PC-3 (cell line): ENCODE results near the gene IL1RAPL2. TPM values are rescaled to one million over a fixed set of nuclear protein-coding genes. Genes with fewer than 3 reads are reported as not detected.

Experiments
- ATAC-seq: fragments of 200-7000 bp; cut with Tn5 transposase; 2 replicates; pipeline ENCODE4 v1.9.1; 2020; ENCODE audit warnings: mild to moderate bottlenecking, moderate library complexity
- BruUV-seq: library from RNA; stranded (reverse); fragments of 400-500 nt; replicated peaks from 2 replicates; lab custom pipeline; 2021; lab: Mats Ljungman, UMichigan
- CTCF ChIA-PET: fragments of 300-600 bp; sonication (Branson Sonifier 250); formaldehyde crosslinking; loops from one replicate; lab custom pipeline; 2022; ENCODE audit warnings: antibody characterized with exemption; lab: Charles Lee
- POLR2A ChIA-PET: fragments of 300-600 bp; sonication (Branson Sonifier 250); formaldehyde crosslinking; loops from one replicate; lab custom pipeline; 2022; ENCODE audit warnings: antibody characterized with exemption; ENCODE audit not compliant: unreplicated experiment; lab: Charles Lee
- DNase-seq: peaks from one replicate; pipeline ENCODE4 v3.0.0-alpha.2; 2015
- H2AFZ ChIP-seq: fragments of 300-600 bp; sonication (generic); 2 replicates; pipeline ENCODE4 v1.6.0; 2016; ENCODE audit warnings: antibody characterized with exemption, low read length
- H3F3A ChIP-seq: fragments of 300-600 bp; sonication (generic); one replicate; pipeline ENCODE4 v1.6.0; 2017; ENCODE audit warnings: antibody characterized with exemption, low read length, control low read depth, mild to moderate bottlenecking; ENCODE audit not compliant: unreplicated experiment
- H3K27ac ChIP-seq: fragments of 300-600 bp; sonication (generic); 2 replicates; pipeline ENCODE4 v1.5.1; 2016; ENCODE audit warnings: mild to moderate bottlenecking, low read length
- H3K27me3 ChIP-seq: fragments of 300-600 bp; sonication (generic); 2 replicates; pipeline ENCODE4 v1.6.1; 2016; ENCODE audit warnings: low read length, mixed read lengths
- H3K36me3 ChIP-seq: fragments of 300-600 bp; sonication (generic); 2 replicates; pipeline ENCODE4 v1.6.1; 2016; ENCODE audit warnings: low read depth, mixed run types, low read length, mixed read lengths
- H3K4me1 ChIP-seq: fragments of 300-600 bp; sonication (generic); 2 replicates; pipeline ENCODE4 v1.5.1; 2016; ENCODE audit warnings: low read length; ENCODE audit not compliant: insufficient read depth
- H3K4me2 ChIP-seq: fragments of 300-600 bp; sonication (generic); 2 replicates; pipeline ENCODE4 v1.6.0; 2016; ENCODE audit warnings: low read length
- H3K4me3 ChIP-seq: fragments of 300-600 bp; sonication (generic); 2 replicates; pipeline ENCODE4 v1.5.1; 2016; ENCODE audit warnings: mild to moderate bottlenecking, low read length, mixed read lengths
- H3K79me2 ChIP-seq: fragments of 300-600 bp; sonication (generic); 2 replicates; pipeline ENCODE4 v1.6.1; 2017; ENCODE audit warnings: low read length, mixed read lengths
- H3K9ac ChIP-seq: fragments of 300-600 bp; sonication (generic); 2 replicates; pipeline ENCODE4 v1.6.0; 2016; ENCODE audit warnings: mild to moderate bottlenecking, low read length
- H3K9me2 ChIP-seq: fragments of 300-600 bp; sonication (generic); replicated peaks from 2 replicates; pipeline ENCODE4 v1.6.1; 2016; ENCODE audit warnings: mixed run types, low read length, mixed read lengths
- H3K9me3 ChIP-seq: fragments of 300-600 bp; sonication (generic); 2 replicates; pipeline ENCODE4 v1.6.1; 2016; ENCODE audit warnings: low read length, mixed read lengths
- H4K20me1 ChIP-seq: fragments of 300-600 bp; sonication (generic); 2 replicates; pipeline ENCODE4 v1.6.1; 2016; ENCODE audit warnings: low read length, mixed read lengths
- EZH2 ChIP-seq: fragments of 300-600 bp; sonication (generic); IDR thresholded peaks from one replicate; pipeline ENCODE4 v1.6.1; 2017; ENCODE audit warnings: antibody characterized with exemption, mild to moderate bottlenecking, low read length; ENCODE audit not compliant: unreplicated experiment
- EZH2phosphoT487 ChIP-seq: fragments of 300-600 bp; sonication (generic); IDR thresholded peaks from 2 replicates; pipeline ENCODE4 v1.6.1; 2018; ENCODE audit warnings: mild to moderate bottlenecking, antibody characterized with exemption, low read length, borderline replicate concordance
- intact Hi-C: fragments of 100-400 bp; cut with micrococcal nuclease; formaldehyde crosslinking; loops from 2 replicates; pipeline ENCODE4 v1.9.0; 2023
- total RNA-seq: library from RNA; depleted of rRNA; stranded (reverse); fragments of >200 nt; gene quantifications from 2 replicates; pipeline ENCODE4 v1.2.3, GENCODE V29; 2014
- TF ChIP-seq, protein P1 (sequence below): fragments of 300-600 bp; sonication (generic); conservative IDR thresholded peaks from 2 replicates; pipeline ENCODE4 v1.5.1; 2017; ENCODE audit warnings: antibody characterized with exemption, low read depth, mild to moderate bottlenecking, low read length

Gene IL1RAPL2
- total RNA-seq, 1 experiment from 2014 or later, result 0.62 TPM

DNA sequence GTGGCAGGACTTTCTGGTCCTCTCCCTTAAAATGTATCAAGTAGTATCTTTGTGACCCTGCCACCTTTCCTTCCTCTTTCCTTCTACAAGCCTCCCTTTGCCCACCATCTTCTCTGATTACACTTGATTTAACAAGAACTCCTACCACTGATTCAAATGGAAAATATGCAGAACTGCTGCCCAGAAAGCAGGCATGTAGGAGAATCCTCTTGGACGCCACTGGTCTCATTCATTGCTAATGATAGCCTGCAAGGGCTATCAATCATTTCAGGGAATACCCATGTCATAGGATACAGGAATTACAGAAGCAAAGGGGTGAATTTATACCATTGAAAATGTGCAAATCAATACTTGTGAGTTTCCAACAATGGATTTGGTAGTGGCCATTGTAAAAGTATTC is 961.8 kb downstream of the IL1RAPL2 start:
- H3F3A ChIP-seq, result no peaks in the 10 kb centered on the region
- H3K36me3 ChIP-seq, result no peaks in the 10 kb centered on the region
- no peak overlapping the region for H3K4me2 ChIP-seq
- H3K27ac ChIP-seq, result no peak overlapping the region
- intact Hi-C loops, result no loop called here
- no peaks in the 10 kb centered on the region for H3K79me2 ChIP-seq
- no peaks in the 10 kb centered on the region for H4K20me1 ChIP-seq
- H3K27me3 ChIP-seq, result no peaks in the 10 kb centered on the region
- ChIA-PET POLR2A (no interaction called here), CTCF (no interaction called here)
- H3K9me3 ChIP-seq, result no peaks in the 10 kb centered on the region
- no TSS peak for BruUV-seq
- TF ChIP-seq, protein P1, sequence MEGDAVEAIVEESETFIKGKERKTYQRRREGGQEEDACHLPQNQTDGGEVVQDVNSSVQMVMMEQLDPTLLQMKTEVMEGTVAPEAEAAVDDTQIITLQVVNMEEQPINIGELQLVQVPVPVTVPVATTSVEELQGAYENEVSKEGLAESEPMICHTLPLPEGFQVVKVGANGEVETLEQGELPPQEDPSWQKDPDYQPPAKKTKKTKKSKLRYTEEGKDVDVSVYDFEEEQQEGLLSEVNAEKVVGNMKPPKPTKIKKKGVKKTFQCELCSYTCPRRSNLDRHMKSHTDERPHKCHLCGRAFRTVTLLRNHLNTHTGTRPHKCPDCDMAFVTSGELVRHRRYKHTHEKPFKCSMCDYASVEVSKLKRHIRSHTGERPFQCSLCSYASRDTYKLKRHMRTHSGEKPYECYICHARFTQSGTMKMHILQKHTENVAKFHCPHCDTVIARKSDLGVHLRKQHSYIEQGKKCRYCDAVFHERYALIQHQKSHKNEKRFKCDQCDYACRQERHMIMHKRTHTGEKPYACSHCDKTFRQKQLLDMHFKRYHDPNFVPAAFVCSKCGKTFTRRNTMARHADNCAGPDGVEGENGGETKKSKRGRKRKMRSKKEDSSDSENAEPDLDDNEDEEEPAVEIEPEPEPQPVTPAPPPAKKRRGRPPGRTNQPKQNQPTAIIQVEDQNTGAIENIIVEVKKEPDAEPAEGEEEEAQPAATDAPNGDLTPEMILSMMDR, result no peak
- no peak for TF ChIP-seq EZH2phosphoT487
- TF ChIP-seq EZH2, result no peak
- DNase-seq (no peak), ATAC-seq (no peak)
- H3K9me2 ChIP-seq, result no peaks in the 10 kb centered on the region
- no peak overlapping the region for H2AFZ ChIP-seq
- H3K9ac ChIP-seq, result no peak overlapping the region
- H3K4me1 ChIP-seq, result no peaks in the 10 kb centered on the region
- H3K4me3 ChIP-seq, result no peak overlapping the region

DNA sequence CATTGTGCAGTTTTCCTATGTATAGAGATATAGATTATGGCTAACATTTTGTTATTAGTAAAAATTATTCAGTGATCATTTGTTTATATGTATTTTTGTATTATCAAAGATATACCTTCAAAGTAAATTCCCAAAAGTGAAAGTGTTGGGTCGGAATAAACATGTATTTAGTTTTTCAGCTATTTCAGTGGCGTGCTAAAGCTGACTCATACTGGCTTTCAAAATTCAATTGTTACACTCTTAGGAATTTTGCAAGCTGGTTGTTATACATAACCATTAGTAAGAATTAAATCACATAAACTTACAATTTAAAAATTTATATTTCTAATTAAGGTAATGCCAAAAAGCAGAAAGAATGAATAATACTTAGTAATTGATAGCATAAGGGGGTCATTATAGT is 968.0 kb downstream of the IL1RAPL2 start:
- H3F3A ChIP-seq, result no peaks in the 10 kb centered on the region
- no peaks in the 10 kb centered on the region for H3K36me3 ChIP-seq
- ChIA-PET CTCF (no interaction called here), POLR2A (no interaction called here)
- H3K9me2 ChIP-seq, result no peaks in the 10 kb centered on the region
- H3K9ac ChIP-seq, result no peak overlapping the region
- no peaks in the 10 kb centered on the region for H3K27me3 ChIP-seq
- DNase-seq (no peak), ATAC-seq (no peak)
- no peaks in the 10 kb centered on the region for H3K9me3 ChIP-seq
- intact Hi-C loops, result no loop called here
- no peak overlapping the region for H3K4me3 ChIP-seq
- H2AFZ ChIP-seq, result no peak overlapping the region
- H3K27ac ChIP-seq, result no peak overlapping the region
- H3K4me2 ChIP-seq, result no peak overlapping the region
- no TSS peak for BruUV-seq
- H3K4me1 ChIP-seq, result no peaks in the 10 kb centered on the region
- no peaks in the 10 kb centered on the region for H3K79me2 ChIP-seq
- no peaks in the 10 kb centered on the region for H4K20me1 ChIP-seq
- TF ChIP-seq EZH2 (no peak), EZH2phosphoT487 (no peak)
- TF ChIP-seq, protein P1, result no peak

DNA sequence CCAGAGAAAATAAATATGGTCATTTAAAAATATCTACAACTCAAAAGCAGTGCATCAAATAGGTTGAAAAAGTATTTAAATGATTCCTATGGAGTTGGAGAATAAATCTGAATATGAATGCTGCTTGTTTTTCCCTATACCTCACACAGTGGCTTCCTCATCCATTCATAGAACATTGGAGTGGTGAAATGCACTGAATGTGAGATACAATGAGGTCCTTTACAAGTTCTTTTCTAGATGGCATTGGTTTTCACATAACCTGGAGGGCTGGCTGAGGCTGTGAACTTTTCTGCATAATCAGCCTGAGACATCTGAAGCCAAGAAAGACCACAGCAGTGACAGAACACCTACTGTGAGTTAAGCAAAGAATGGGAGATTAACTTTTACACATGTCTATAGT is 977.3 kb downstream of the IL1RAPL2 start:
- no peaks in the 10 kb centered on the region for H3K27me3 ChIP-seq
- H3K4me2 ChIP-seq, result no peak overlapping the region
- no TSS peak for BruUV-seq
- no peaks in the 10 kb centered on the region for H3K9me2 ChIP-seq
- TF ChIP-seq, protein P1, result no peak
- TF ChIP-seq EZH2phosphoT487, result no peak
- no peak for TF ChIP-seq EZH2
- no peaks in the 10 kb centered on the region for H3K9me3 ChIP-seq
- no peaks in the 10 kb centered on the region for H4K20me1 ChIP-seq
- CTCF ChIA-PET, result no interaction called here
- POLR2A ChIA-PET, result no interaction called here
- no peaks in the 10 kb centered on the region for H3K79me2 ChIP-seq
- ATAC-seq (no peak), DNase-seq (no peak)
- intact Hi-C loops, result no loop called here
- H3K4me1 ChIP-seq, result peaks cover 7% of the 10 kb centered on the region; the same call in 1 of the 2 replicates
- H3F3A ChIP-seq, result no peaks in the 10 kb centered on the region
- no peak overlapping the region for H2AFZ ChIP-seq
- no peak overlapping the region for H3K9ac ChIP-seq
- H3K4me3 ChIP-seq, result no peak overlapping the region
- no peaks in the 10 kb centered on the region for H3K36me3 ChIP-seq
- H3K27ac ChIP-seq, result no peak overlapping the region
